OCI-LY1 (cell line): Measurements from ENCODE around the gene FAM222A.

ENCODE experiments used
- H2AFZ ChIP-seq: fragments of 200-600 bp; sonication (generic), shearing (Covaris generic); 2 replicates; pipeline ENCODE4 v1.6.0; 2014; ENCODE audit warnings: antibody characterized with exemption, mild to moderate bottlenecking, low read length
- H3F3A ChIP-seq: fragments of 200-600 bp; sonication (generic), shearing (Covaris generic); 2 replicates; pipeline ENCODE4 v1.6.0; 2014; ENCODE audit warnings: mild to moderate bottlenecking, antibody characterized with exemption, low read length, moderate library complexity; ENCODE audit not compliant: insufficient read depth
- H3K27ac ChIP-seq: fragments of 200-600 bp; sonication (generic); 2 replicates; pipeline ENCODE4 v1.5.1; 2014; ENCODE audit warnings: low read length, mixed run types, mild to moderate bottlenecking, low read depth; ENCODE audit not compliant: poor library complexity, severe bottlenecking
- H3K27me3 ChIP-seq: fragments of 200-600 bp; sonication (generic); 2 replicates; pipeline ENCODE4 v1.6.0; 2014; ENCODE audit warnings: antibody characterized with exemption, mild to moderate bottlenecking, low read length, moderate library complexity; ENCODE audit not compliant: insufficient read depth
- H3K36me3 ChIP-seq: fragments of 200-600 bp; sonication (generic); 2 replicates; pipeline ENCODE4 v1.6.1; 2014; ENCODE audit warnings: mild to moderate bottlenecking, antibody characterized with exemption, low read length, moderate library complexity, mixed read lengths; ENCODE audit not compliant: insufficient read depth
- H3K4me1 ChIP-seq: fragments of 200-600 bp; sonication (generic); 2 replicates; pipeline ENCODE4 v1.5.1; 2014; ENCODE audit warnings: mild to moderate bottlenecking, low read length, moderate library complexity; ENCODE audit not compliant: insufficient read depth, severe bottlenecking
- H3K4me2 ChIP-seq: fragments of 200-600 bp; sonication (generic), shearing (Covaris generic); 2 replicates; pipeline ENCODE4 v1.6.1; 2014; ENCODE audit warnings: low read length
- H3K4me3 ChIP-seq: fragments of 200-600 bp; sonication (generic); 2 replicates; pipeline ENCODE4 v1.5.1; 2014; ENCODE audit warnings: low read length, low read depth, mild to moderate bottlenecking, mixed read lengths; ENCODE audit not compliant: poor library complexity, severe bottlenecking
- H3K79me2 ChIP-seq: fragments of 200-600 bp; shearing (Covaris generic); 2 replicates; pipeline ENCODE4 v1.6.1; 2016; ENCODE audit warnings: mixed run types, low read length, mixed read lengths; ENCODE audit not compliant: insufficient read depth
- H3K9ac ChIP-seq: fragments of 200-600 bp; sonication (generic), shearing (Covaris generic); 2 replicates; pipeline ENCODE4 v1.6.1; 2014; ENCODE audit warnings: mild to moderate bottlenecking, low read length, mixed read lengths
- H3K9me2 ChIP-seq: fragments of 200-600 bp; sonication (generic), shearing (Covaris generic); 2 replicates; pipeline ENCODE4 v1.6.1; 2014; ENCODE audit warnings: low read depth, mild to moderate bottlenecking, low read length, mixed read lengths
- H3K9me3 ChIP-seq: fragments of 200-600 bp; shearing (Covaris generic); 2 replicates; pipeline ENCODE4 v1.6.1; 2014; ENCODE audit warnings: low read length, mixed read lengths
- H4K20me1 ChIP-seq: fragments of 200-600 bp; sonication (generic), shearing (Covaris generic); 2 replicates; pipeline ENCODE4 v1.6.0; 2016; ENCODE audit warnings: mild to moderate bottlenecking, low read length; ENCODE audit not compliant: insufficient read depth
- CTCF ChIP-seq: fragments of 200-600 bp; sonication (generic), shearing (Covaris generic); IDR thresholded peaks from 2 replicates; pipeline ENCODE4 v1.5.1; 2017; ENCODE audit warnings: mild to moderate bottlenecking, antibody characterized with exemption, low read length, moderate library complexity, mixed read lengths
- EZH2 ChIP-seq: fragments of 200-600 bp; sonication (generic), shearing (Covaris generic); IDR thresholded peaks from 2 replicates; pipeline ENCODE4 v1.8.0; 2017; ENCODE audit warnings: borderline replicate concordance, mixed run types, mild to moderate bottlenecking, antibody characterized with exemption, low read length, moderate library complexity, mixed read lengths

Gene FAM222A

DNA sequence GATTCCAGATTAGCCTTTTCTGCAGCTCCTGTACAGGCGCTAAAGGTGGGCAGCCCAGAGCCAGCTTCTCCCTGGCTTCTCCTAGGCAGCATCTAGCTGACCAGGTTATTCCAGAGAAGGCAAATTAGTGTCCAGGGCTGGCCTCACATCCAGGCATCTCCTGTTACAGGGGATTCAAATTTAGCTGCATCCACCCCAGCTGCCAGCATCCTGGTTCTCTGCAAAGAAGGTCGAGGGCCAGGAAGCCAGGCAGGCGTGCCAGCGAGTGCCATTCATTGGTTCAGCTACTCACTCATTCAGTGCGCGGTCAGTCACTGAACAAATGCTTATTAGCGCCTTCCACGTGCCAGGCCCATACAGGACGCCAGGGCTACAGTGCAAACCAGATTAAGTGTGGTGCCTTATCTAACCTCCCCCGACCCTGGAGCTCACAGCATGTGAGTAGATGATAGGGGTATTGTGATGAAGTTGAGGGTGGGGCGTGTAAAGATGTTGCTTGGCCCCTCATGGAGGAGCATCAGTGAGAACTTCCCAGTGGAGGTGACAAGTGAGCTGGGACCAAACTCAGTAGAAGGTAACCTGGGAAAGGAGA, 15.7 kb upstream of the FAM222A start:
- Histone ChIP-seq H3F3A (no peaks in the 10 kb centered on the region), H3K27ac (no peak overlapping the region)

GRCh38 chr12:109698820-109699219, 14.8 kb upstream of the FAM222A start:
- Histone ChIP-seq H3K4me3 (no peak overlapping the region), H3K27me3 (no peaks in the 10 kb centered on the region), H3K9me2 (no peaks in the 10 kb centered on the region), H2AFZ (no peak overlapping the region), H3F3A (no peaks in the 10 kb centered on the region), H3K4me2 (no peak overlapping the region), H3K79me2 (no peaks in the 10 kb centered on the region), H4K20me1 (no peaks in the 10 kb centered on the region), H3K4me1 (no peaks in the 10 kb centered on the region), H3K36me3 (no peaks in the 10 kb centered on the region), H3K27ac (no peak overlapping the region), H3K9ac (no peak overlapping the region), H3K9me3 (no peaks in the 10 kb centered on the region)
- TF ChIP-seq EZH2 (no peak), CTCF (no peak)

More for the DNA sequence above, 15.7 kb upstream of the FAM222A start:
- Histone ChIP-seq H3K4me2 (no peak overlapping the region), H3K9me2 (no peaks in the 10 kb centered on the region), H3K27me3 (no peaks in the 10 kb centered on the region), H4K20me1 (no peaks in the 10 kb centered on the region), H3K9me3 (no peaks in the 10 kb centered on the region), H2AFZ (no peak overlapping the region), H3K4me1 (no peaks in the 10 kb centered on the region), H3K79me2 (no peaks in the 10 kb centered on the region), H3K9ac (no peak overlapping the region), H3K36me3 (no peaks in the 10 kb centered on the region), H3K4me3 (no peak overlapping the region)
- TF ChIP-seq CTCF (no peak), EZH2 (no peak)

GRCh38 chr12:109701064-109701463, 12.6 kb upstream of the FAM222A start:
- H4K20me1 ChIP-seq, result no peaks in the 10 kb centered on the region
- H3K9me3 ChIP-seq, result no peaks in the 10 kb centered on the region
- no peak overlapping the region for H2AFZ ChIP-seq
- H3K27me3 ChIP-seq, result no peaks in the 10 kb centered on the region
- no peak for TF ChIP-seq CTCF
- no peak for TF ChIP-seq EZH2
- H3K4me2 ChIP-seq, result no peak overlapping the region
- no peak overlapping the region for H3K4me3 ChIP-seq
- no peaks in the 10 kb centered on the region for H3K36me3 ChIP-seq
- H3K79me2 ChIP-seq, result no peaks in the 10 kb centered on the region
- H3F3A ChIP-seq, result no peaks in the 10 kb centered on the region
- H3K4me1 ChIP-seq, result no peaks in the 10 kb centered on the region
- H3K9ac ChIP-seq, result no peak overlapping the region
- no peaks in the 10 kb centered on the region for H3K9me2 ChIP-seq
- H3K27ac ChIP-seq, result no peak overlapping the region
